Uterus (tissue), 2 donors: Measurements from ENCODE around the gene CHPF.

Experiments
- POLR2A ChIP-seq, 2 donors: fragments of 450-650 bp; IDR thresholded peaks; one replicate each; pipeline ENCODE4 v1.6.1; 2016; ENCODE audit warnings: antibody characterized with exemption in 2 of 2, mild to moderate bottlenecking in 1 of 2, moderate library complexity in 1 of 2
- TF ChIP-seq, protein P1 (sequence below), 4 experiments: fragments of 200-600 bp in 2 of 4; fragments of 450-650 bp in 2 of 4; sonication (generic) in 2 of 4; IDR thresholded peaks; one replicate each; pipeline ENCODE4 v1.5.1; 2016 to 2019; ENCODE audit warnings: antibody characterized with exemption in 4 of 4, mild to moderate bottlenecking in 2 of 4, moderate library complexity in 1 of 4

DNA sequence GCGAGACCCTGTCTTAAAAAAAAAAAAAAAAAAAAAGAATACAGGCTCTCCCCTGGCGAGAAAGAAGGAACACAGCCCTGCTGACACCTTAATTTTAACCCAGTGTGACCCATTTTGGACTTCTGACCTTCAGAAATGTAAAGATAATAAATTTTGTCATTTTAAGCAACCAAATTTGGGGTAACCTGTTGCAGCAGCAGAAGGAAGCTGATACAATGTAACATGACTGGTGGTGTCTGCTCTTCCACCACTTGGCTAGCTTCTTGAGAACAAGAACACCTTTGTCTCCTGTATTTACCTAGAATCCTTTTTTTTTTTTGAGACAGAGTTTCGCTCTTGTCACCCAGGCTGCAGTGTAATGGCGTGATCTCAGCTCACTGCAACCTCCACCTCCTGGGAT is 47.5 kb upstream of the CHPF start:
- TF ChIP-seq, protein P1, sequence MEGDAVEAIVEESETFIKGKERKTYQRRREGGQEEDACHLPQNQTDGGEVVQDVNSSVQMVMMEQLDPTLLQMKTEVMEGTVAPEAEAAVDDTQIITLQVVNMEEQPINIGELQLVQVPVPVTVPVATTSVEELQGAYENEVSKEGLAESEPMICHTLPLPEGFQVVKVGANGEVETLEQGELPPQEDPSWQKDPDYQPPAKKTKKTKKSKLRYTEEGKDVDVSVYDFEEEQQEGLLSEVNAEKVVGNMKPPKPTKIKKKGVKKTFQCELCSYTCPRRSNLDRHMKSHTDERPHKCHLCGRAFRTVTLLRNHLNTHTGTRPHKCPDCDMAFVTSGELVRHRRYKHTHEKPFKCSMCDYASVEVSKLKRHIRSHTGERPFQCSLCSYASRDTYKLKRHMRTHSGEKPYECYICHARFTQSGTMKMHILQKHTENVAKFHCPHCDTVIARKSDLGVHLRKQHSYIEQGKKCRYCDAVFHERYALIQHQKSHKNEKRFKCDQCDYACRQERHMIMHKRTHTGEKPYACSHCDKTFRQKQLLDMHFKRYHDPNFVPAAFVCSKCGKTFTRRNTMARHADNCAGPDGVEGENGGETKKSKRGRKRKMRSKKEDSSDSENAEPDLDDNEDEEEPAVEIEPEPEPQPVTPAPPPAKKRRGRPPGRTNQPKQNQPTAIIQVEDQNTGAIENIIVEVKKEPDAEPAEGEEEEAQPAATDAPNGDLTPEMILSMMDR (IDR thresholded peaks at IDR 0.05), result no peak
- TF ChIP-seq POLR2A (IDR thresholded peaks at IDR 0.05), result no peak
